Measurements from ENCODE around the gene LDLRAD3.

The LDLRAD3 gene

DNA sequence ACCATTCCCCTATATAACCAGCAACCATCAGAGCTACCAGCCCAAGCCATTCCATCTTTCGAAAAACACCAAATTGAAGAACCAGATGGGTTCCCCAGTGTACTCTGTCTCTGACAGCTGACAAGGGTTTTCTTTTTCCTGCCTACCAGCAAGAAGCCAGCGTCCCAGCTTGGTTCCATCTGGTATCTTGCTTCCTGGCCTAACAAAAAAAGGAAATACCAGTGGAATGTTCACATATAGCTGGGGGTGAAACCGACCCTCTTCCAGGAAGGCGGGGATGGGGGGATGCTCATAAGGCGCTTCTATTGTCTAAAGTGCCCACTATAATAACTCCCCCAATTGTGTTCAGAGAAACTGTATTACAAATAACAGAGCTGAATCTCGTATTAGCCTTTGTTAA lies 172.3 kb downstream of the LDLRAD3 start:
- Histone ChIP-seq H3F3A (ENCODE audit: control insufficient read depth, insufficient read depth) (no peaks in the 10 kb centered on the region), H3K4me1 (ENCODE audit: control insufficient read depth, low read length) (no peaks in the 10 kb centered on the region), H3K36me3 (ENCODE audit: control insufficient read depth, low read length) (no peaks in the 10 kb centered on the region), H3K27ac (ENCODE audit: low read depth, low read length) (no peak overlapping the region), H3K79me2 (ENCODE audit: control insufficient read depth, low read length) (no peaks in the 10 kb centered on the region), H3K9me2 (replicated peaks; ENCODE audit: control insufficient read depth, low read length) (no peaks in the 10 kb centered on the region), H4K20me1 (ENCODE audit: control insufficient read depth, insufficient read depth, low read depth, low read length) (no peaks in the 10 kb centered on the region), H3K9me3 (ENCODE audit: control insufficient read depth, insufficient read depth, low read length) (no peaks in the 10 kb centered on the region), H3K4me3 (ENCODE audit: low read length) (no peak overlapping the region), H3K27me3 (ENCODE audit: control insufficient read depth, low read length) (no peaks in the 10 kb centered on the region), H3K4me2 (ENCODE audit: low read length) (no peak overlapping the region)
- no peak for TF ChIP-seq EZH2phosphoT487 (IDR thresholded peaks at IDR 0.05; ENCODE audit: borderline replicate concordance, low read length)
- TF ChIP-seq, protein P1, sequence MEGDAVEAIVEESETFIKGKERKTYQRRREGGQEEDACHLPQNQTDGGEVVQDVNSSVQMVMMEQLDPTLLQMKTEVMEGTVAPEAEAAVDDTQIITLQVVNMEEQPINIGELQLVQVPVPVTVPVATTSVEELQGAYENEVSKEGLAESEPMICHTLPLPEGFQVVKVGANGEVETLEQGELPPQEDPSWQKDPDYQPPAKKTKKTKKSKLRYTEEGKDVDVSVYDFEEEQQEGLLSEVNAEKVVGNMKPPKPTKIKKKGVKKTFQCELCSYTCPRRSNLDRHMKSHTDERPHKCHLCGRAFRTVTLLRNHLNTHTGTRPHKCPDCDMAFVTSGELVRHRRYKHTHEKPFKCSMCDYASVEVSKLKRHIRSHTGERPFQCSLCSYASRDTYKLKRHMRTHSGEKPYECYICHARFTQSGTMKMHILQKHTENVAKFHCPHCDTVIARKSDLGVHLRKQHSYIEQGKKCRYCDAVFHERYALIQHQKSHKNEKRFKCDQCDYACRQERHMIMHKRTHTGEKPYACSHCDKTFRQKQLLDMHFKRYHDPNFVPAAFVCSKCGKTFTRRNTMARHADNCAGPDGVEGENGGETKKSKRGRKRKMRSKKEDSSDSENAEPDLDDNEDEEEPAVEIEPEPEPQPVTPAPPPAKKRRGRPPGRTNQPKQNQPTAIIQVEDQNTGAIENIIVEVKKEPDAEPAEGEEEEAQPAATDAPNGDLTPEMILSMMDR (IDR thresholded peaks at IDR 0.05; ENCODE audit: low read depth, low read length, poor library complexity, severe bottlenecking), result no peak

DNA sequence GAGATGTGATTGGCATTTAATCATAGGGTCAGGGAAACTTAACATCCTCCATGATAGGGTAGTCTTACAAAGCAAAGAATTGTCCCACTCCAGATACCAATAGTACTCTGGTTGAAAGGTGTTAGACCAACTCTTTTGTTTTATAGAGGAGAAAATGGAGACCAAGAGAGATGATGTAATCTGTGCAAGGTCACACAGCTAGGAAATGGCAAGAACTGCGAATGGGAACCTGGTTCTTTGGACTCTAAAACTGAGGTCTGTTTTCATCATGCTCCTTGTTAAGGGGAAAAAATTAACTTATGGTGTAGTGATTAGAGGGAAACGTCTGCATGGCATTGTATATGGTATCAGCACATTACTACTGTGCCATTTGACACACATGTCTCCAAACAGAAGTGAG lies 174.2 kb downstream of the LDLRAD3 start:
- no peaks in the 10 kb centered on the region for H3K4me1 ChIP-seq (ENCODE audit: control insufficient read depth, low read length)
- H3F3A ChIP-seq (ENCODE audit: control insufficient read depth, insufficient read depth), result no peaks in the 10 kb centered on the region
- no peaks in the 10 kb centered on the region for H3K36me3 ChIP-seq (ENCODE audit: control insufficient read depth, low read length)
- TF ChIP-seq, protein P1 (IDR thresholded peaks at IDR 0.05; ENCODE audit: low read depth, low read length, poor library complexity, severe bottlenecking), result no peak
- no peak for TF ChIP-seq EZH2phosphoT487 (IDR thresholded peaks at IDR 0.05; ENCODE audit: borderline replicate concordance, low read length)
- no peaks in the 10 kb centered on the region for H3K79me2 ChIP-seq (ENCODE audit: control insufficient read depth, low read length)
- no peak overlapping the region for H3K4me3 ChIP-seq (ENCODE audit: low read length)
- H3K9me3 ChIP-seq (ENCODE audit: control insufficient read depth, insufficient read depth, low read length), result no peaks in the 10 kb centered on the region
- no peaks in the 10 kb centered on the region for H4K20me1 ChIP-seq (ENCODE audit: control insufficient read depth, insufficient read depth, low read depth, low read length)
- H3K4me2 ChIP-seq (ENCODE audit: low read length), result no peak overlapping the region
- no peaks in the 10 kb centered on the region for H3K9me2 ChIP-seq (replicated peaks; ENCODE audit: control insufficient read depth, low read length)
- H3K27ac ChIP-seq (ENCODE audit: low read depth, low read length), result no peak overlapping the region
- no peaks in the 10 kb centered on the region for H3K27me3 ChIP-seq (ENCODE audit: control insufficient read depth, low read length)

DNA sequence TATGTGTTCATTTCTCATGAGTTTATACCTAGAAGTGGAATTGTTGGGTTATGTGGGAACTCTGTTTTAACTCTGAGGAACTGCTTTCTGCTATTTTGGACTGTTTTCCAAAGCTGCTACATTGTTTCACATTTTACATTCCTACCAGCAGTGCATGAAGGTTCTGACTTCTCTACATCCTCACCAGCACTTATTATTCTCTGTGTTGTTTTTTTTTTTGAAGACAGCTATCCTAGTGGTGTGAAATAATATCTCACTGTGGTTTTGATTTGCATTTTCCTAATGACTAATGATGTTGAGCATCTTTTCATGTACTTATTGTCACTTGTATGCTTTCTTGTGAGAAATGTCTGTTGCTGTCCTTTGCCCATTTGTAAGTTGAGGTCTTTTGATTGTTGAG lies 175.4 kb downstream of the LDLRAD3 start:
- Histone ChIP-seq H4K20me1 (ENCODE audit: control insufficient read depth, insufficient read depth, low read depth, low read length) (no peaks in the 10 kb centered on the region), H3K27ac (ENCODE audit: low read depth, low read length) (no peak overlapping the region), H3K4me1 (ENCODE audit: control insufficient read depth, low read length) (no peaks in the 10 kb centered on the region), H3K27me3 (ENCODE audit: control insufficient read depth, low read length) (no peaks in the 10 kb centered on the region), H3F3A (ENCODE audit: control insufficient read depth, insufficient read depth) (no peaks in the 10 kb centered on the region), H3K9me2 (replicated peaks; ENCODE audit: control insufficient read depth, low read length) (no peaks in the 10 kb centered on the region), H3K36me3 (ENCODE audit: control insufficient read depth, low read length) (no peaks in the 10 kb centered on the region), H3K4me3 (ENCODE audit: low read length) (no peak overlapping the region), H3K9me3 (ENCODE audit: control insufficient read depth, insufficient read depth, low read length) (no peaks in the 10 kb centered on the region), H3K4me2 (ENCODE audit: low read length) (no peak overlapping the region), H3K79me2 (ENCODE audit: control insufficient read depth, low read length) (no peaks in the 10 kb centered on the region)
- TF ChIP-seq, protein P1 (IDR thresholded peaks at IDR 0.05; ENCODE audit: low read depth, low read length, poor library complexity, severe bottlenecking), result no peak
- TF ChIP-seq EZH2phosphoT487 (IDR thresholded peaks at IDR 0.05; ENCODE audit: borderline replicate concordance, low read length), result no peak

DNA sequence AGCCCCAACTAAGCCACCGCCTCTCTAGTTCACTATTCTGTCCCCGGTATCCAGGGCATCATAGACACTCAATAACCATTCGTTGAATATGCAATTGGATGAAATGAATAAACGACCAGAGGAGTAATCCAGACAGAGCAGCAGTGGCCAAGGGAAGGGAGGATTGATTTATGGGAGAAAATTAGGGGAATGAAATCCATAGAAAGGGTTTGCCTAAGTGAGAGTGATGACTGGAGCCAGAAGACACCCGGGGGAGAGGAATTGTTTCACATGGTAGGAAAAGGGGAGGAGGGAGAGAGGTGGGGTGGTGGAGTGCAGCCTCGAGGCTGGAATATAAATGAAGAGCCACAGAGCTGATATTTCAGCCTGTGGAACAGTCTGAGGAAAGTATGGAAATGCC lies 177.2 kb downstream of the LDLRAD3 start:
- no peak overlapping the region for H3K27ac ChIP-seq (ENCODE audit: low read depth, low read length)
- no peaks in the 10 kb centered on the region for H3K4me1 ChIP-seq (ENCODE audit: control insufficient read depth, low read length)
- H3F3A ChIP-seq (ENCODE audit: control insufficient read depth, insufficient read depth), result no peaks in the 10 kb centered on the region
- no peaks in the 10 kb centered on the region for H3K9me3 ChIP-seq (ENCODE audit: control insufficient read depth, insufficient read depth, low read length)
- no peak overlapping the region for H3K4me2 ChIP-seq (ENCODE audit: low read length)
- H4K20me1 ChIP-seq (ENCODE audit: control insufficient read depth, insufficient read depth, low read depth, low read length), result no peaks in the 10 kb centered on the region
- no peak overlapping the region for H3K4me3 ChIP-seq (ENCODE audit: low read length)
- no peaks in the 10 kb centered on the region for H3K9me2 ChIP-seq (replicated peaks; ENCODE audit: control insufficient read depth, low read length)
- no peaks in the 10 kb centered on the region for H3K27me3 ChIP-seq (ENCODE audit: control insufficient read depth, low read length)
- no peak for TF ChIP-seq EZH2phosphoT487 (IDR thresholded peaks at IDR 0.05; ENCODE audit: borderline replicate concordance, low read length)
- TF ChIP-seq, protein P1 (IDR thresholded peaks at IDR 0.05; ENCODE audit: low read depth, low read length, poor library complexity, severe bottlenecking), result no peak
- no peaks in the 10 kb centered on the region for H3K79me2 ChIP-seq (ENCODE audit: control insufficient read depth, low read length)
- H3K36me3 ChIP-seq (ENCODE audit: control insufficient read depth, low read length), result no peaks in the 10 kb centered on the region

Data from DOHH2 (cell line).